Hepatocyte (in vitro differentiated cells): ENCODE measurements around the gene STARD10. TPM values are rescaled to one million over a fixed set of nuclear protein-coding genes. Genes with fewer than 3 reads are reported as not detected.
A peak's percentile ranks its signal among the peaks of the same experiment; 100 is the strongest.

Experiments
- DNase-seq: peaks from one replicate; pipeline ENCODE4 v3.0.0-alpha.2; 2016; ENCODE audit warnings: low spot score
- H2AFZ ChIP-seq: fragments of 200-600 bp; sonication (generic); 2 replicates; pipeline ENCODE4 v1.6.0; 2016; ENCODE audit warnings: antibody characterized with exemption, mild to moderate bottlenecking
- H3K27ac ChIP-seq: fragments of 200-600 bp; sonication (generic); 2 replicates; pipeline ENCODE4 v1.5.1; 2016; ENCODE audit warnings: mild to moderate bottlenecking
- H3K27me3 ChIP-seq: fragments of 200-600 bp; sonication (generic); 2 replicates; pipeline ENCODE4 v1.6.1; 2016
- H3K36me3 ChIP-seq: fragments of 200-600 bp; sonication (generic); replicated peaks from 2 replicates; pipeline ENCODE4 v1.5.1; 2016; ENCODE audit warnings: low read depth; ENCODE audit not compliant: insufficient read depth
- H3K4me1 ChIP-seq: fragments of 200-600 bp; sonication (generic); 2 replicates; pipeline ENCODE4 v1.5.1; 2016; ENCODE audit warnings: mild to moderate bottlenecking, moderate library complexity; ENCODE audit not compliant: insufficient read depth
- H3K4me2 ChIP-seq: fragments of 200-600 bp; sonication (generic); 2 replicates; pipeline ENCODE4 v1.6.0; 2016
- H3K4me3 ChIP-seq: fragments of 200-600 bp; sonication (generic); 2 replicates; pipeline ENCODE4 v1.5.1; 2016; ENCODE audit warnings: mild to moderate bottlenecking
- H3K79me2 ChIP-seq: fragments of 200-600 bp; sonication (generic); 2 replicates; pipeline ENCODE4 v1.6.0; 2017; ENCODE audit warnings: mild to moderate bottlenecking
- H3K9me2 ChIP-seq: fragments of 200-600 bp; sonication (generic); replicated peaks from 2 replicates; pipeline ENCODE4 v1.6.0; 2017; ENCODE audit warnings: mild to moderate bottlenecking; ENCODE audit not compliant: insufficient read depth
- H3K9me3 ChIP-seq: fragments of 200-600 bp; sonication (generic); 2 replicates; pipeline ENCODE4 v1.5.1; 2016; ENCODE audit warnings: low read depth, mild to moderate bottlenecking
- H4K20me1 ChIP-seq: fragments of 200-600 bp; sonication (generic); 2 replicates; pipeline ENCODE4 v1.6.0; 2016; ENCODE audit warnings: mild to moderate bottlenecking; ENCODE audit not compliant: insufficient read depth, poor library complexity, severe bottlenecking
- CTCF ChIP-seq: fragments of 200-600 bp; sonication (generic); IDR thresholded peaks from 2 replicates; pipeline ENCODE4 v1.5.1; 2016; ENCODE audit warnings: antibody characterized with exemption, mild to moderate bottlenecking; ENCODE audit not compliant: poor library complexity
- EZH2 ChIP-seq: fragments of 200-600 bp; sonication (generic); IDR thresholded peaks from 2 replicates; pipeline ENCODE4 v1.6.1; 2016; ENCODE audit warnings: antibody characterized with exemption, mild to moderate bottlenecking, borderline replicate concordance
- EZH2phosphoT487 ChIP-seq: fragments of 200-600 bp; sonication (generic); IDR thresholded peaks from one replicate; pipeline ENCODE4 v1.6.1; 2018; ENCODE audit warnings: antibody characterized with exemption, mild to moderate bottlenecking, low read depth, moderate library complexity; ENCODE audit not compliant: unreplicated experiment, severe bottlenecking
- WGBS: methylation state at CpG from one replicate; pipeline ENCODE4 v1.1.6; 2016; ENCODE audit warnings: low lambda C conversion rate; ENCODE audit errors: missing lambda C conversion rate; 5-methylcytosine and 5-hydroxymethylcytosine counted together
- polyA plus RNA-seq: library from polyadenylated mRNA; unstranded; fragments of >200 nt; fragmentation: Nextera tagmentation; extraction: Ambion mirVana; gene quantifications from 2 replicates; pipeline ENCODE4 v1.2.1, GENCODE V29; 2016
- total RNA-seq: library from RNA; depleted of rRNA; stranded (reverse); fragments of >200 nt; gene quantifications from 2 replicates; pipeline ENCODE4 v1.2.3, GENCODE V29; 2014

Gene STARD10
- total and polyA plus RNA-seq, 2 experiments from 2014 or later, result 290 to 686 TPM

GRCh38 chr11:72774499-72774898, 19.3 kb downstream of the STARD10 start:
- no peaks in the 10 kb centered on the region for H3K9me3 ChIP-seq
- H4K20me1 ChIP-seq, result peaks cover 65% of the 10 kb centered on the region
- peak overlapping the region; percentile 87 for H3K27ac ChIP-seq
- no peak for TF ChIP-seq EZH2
- no peak for TF ChIP-seq CTCF
- H3K79me2 ChIP-seq, result peaks cover 94% of the 10 kb centered on the region
- H3K4me1 ChIP-seq, result peaks cover 71% of the 10 kb centered on the region
- H3K9me2 ChIP-seq, result no peaks in the 10 kb centered on the region
- no peaks in the 10 kb centered on the region for H3K27me3 ChIP-seq
- no peaks in the 10 kb centered on the region for H3K36me3 ChIP-seq
- 83% methylated on average over 6 of the region's 6 CpGs for WGBS
- no peak overlapping the region for H2AFZ ChIP-seq
- H3K4me3 ChIP-seq, result no peak overlapping the region
- DNase-seq, result no peak
- peak overlapping the region; percentile 41 for H3K4me2 ChIP-seq

- TF ChIP-seq EZH2phosphoT487, result no peak
- TF ChIP-seq EZH2, result no peak
- Histone ChIP-seq H3K9me2 (no peaks in the 10 kb centered on the region), H3K9me3 (no peaks in the 10 kb centered on the region), H4K20me1 (peaks cover 73% of the 10 kb centered on the region), H3K4me3 (no peak overlapping the region), H3K4me1 (peaks cover 75% of the 10 kb centered on the region), H3K79me2 (peaks cover 97% of the 10 kb centered on the region), H3K36me3 (no peaks in the 10 kb centered on the region), H3K27ac (peak overlapping the region; percentile 87), H3K27me3 (no peaks in the 10 kb centered on the region), H2AFZ (no peak overlapping the region), H3K4me2 (peak overlapping the region; percentile 52)
- no peak for DNase-seq
- WGBS, result 71% methylated on average over 6 of the region's 6 CpGs
These were observed 20.2 kb downstream of the STARD10 start for GRCh38 chr11:72773696-72774095.

- H4K20me1 ChIP-seq, result peaks cover 74% of the 10 kb centered on the region
- no peaks in the 10 kb centered on the region for H3K36me3 ChIP-seq
- 41% methylated on average over 4 of the region's 5 CpGs for WGBS
- H3K4me2 ChIP-seq, result peak overlapping the region; percentile 52
- no peaks in the 10 kb centered on the region for H3K9me3 ChIP-seq
- H3K79me2 ChIP-seq, result peaks cover 97% of the 10 kb centered on the region
- no peak overlapping the region for H3K4me3 ChIP-seq
- DNase-seq, result peak; percentile 82
- peaks cover 74% of the 10 kb centered on the region for H3K4me1 ChIP-seq
- no peak for TF ChIP-seq CTCF
- no peak for TF ChIP-seq EZH2
- TF ChIP-seq EZH2phosphoT487, result no peak
- H3K27me3 ChIP-seq, result no peaks in the 10 kb centered on the region
- no peaks in the 10 kb centered on the region for H3K9me2 ChIP-seq
- no peak overlapping the region for H2AFZ ChIP-seq
- peak overlapping the region; percentile 87 for H3K27ac ChIP-seq
These were observed 20.6 kb downstream of the STARD10 start for GRCh38 chr11:72773291-72773690.

GRCh38 chr11:72772059-72772458, 21.8 kb downstream of the STARD10 start:
- H3K27ac ChIP-seq, result peak overlapping the region; percentile 87
- H3K79me2 ChIP-seq, result peaks cover 97% of the 10 kb centered on the region
- H3K27me3 ChIP-seq, result no peaks in the 10 kb centered on the region
- H3K4me2 ChIP-seq, result no peak overlapping the region
- 98% methylated on average over 12 of the region's 12 CpGs for WGBS
- H3K4me3 ChIP-seq, result no peak overlapping the region
- H3K4me1 ChIP-seq, result peaks cover 74% of the 10 kb centered on the region
- no peaks in the 10 kb centered on the region for H3K36me3 ChIP-seq
- peaks cover 80% of the 10 kb centered on the region for H4K20me1 ChIP-seq
- H2AFZ ChIP-seq, result no peak overlapping the region
- no peak for DNase-seq
- no peaks in the 10 kb centered on the region for H3K9me3 ChIP-seq
- no peak for TF ChIP-seq EZH2phosphoT487
- no peak for TF ChIP-seq CTCF
- no peak for TF ChIP-seq EZH2
- H3K9me2 ChIP-seq, result no peaks in the 10 kb centered on the region
